Caco-2 (cell line): ENCODE data around the gene ISLR. TPM values are rescaled to one million over a fixed set of nuclear protein-coding genes. Genes with fewer than 3 reads are reported as not detected.

Source experiments
- BruUV-seq: library from RNA; stranded (reverse); fragments of 400-500 nt; replicated peaks from 2 replicates; lab custom pipeline; 2021; lab: Mats Ljungman, UMichigan
- CTCF ChIA-PET: fragments of 300-600 bp; sonication (Branson Sonifier 250); formaldehyde crosslinking; loops from one replicate; lab custom pipeline; 2022; ENCODE audit warnings: antibody characterized with exemption; lab: Charles Lee
- POLR2A ChIA-PET: fragments of 300-600 bp; sonication (Branson Sonifier 250); formaldehyde crosslinking; loops from one replicate; lab custom pipeline; 2022; ENCODE audit warnings: antibody characterized with exemption; lab: Charles Lee
- DNase-seq, 2 experiments: peaks; one replicate each; pipeline versions ENCODE4 v3.0.0 to v3.0.0-alpha.2; 2020 to 2022
- H3K27me3 ChIP-seq: replicated peaks from 2 replicates; pipeline ENCODE4 v1.6.0; 2011; ENCODE audit warnings: low read length; ENCODE audit not compliant: control insufficient read depth, insufficient read depth
- H3K36me3 ChIP-seq: 2 replicates; pipeline ENCODE4 v1.5.1; 2011; ENCODE audit warnings: low read length; ENCODE audit not compliant: control insufficient read depth, insufficient read depth
- H3K4me1 ChIP-seq: fragments of 250-450 bp; sonication (Bioruptor Pico); 2 replicates; pipeline ENCODE4 v1.5.1; 2020; ENCODE audit warnings: mild to moderate bottlenecking
- H3K4me3 ChIP-seq: 2 replicates; pipeline ENCODE4 v1.5.1; 2011; ENCODE audit warnings: low read depth, mild to moderate bottlenecking, control low read depth, low read length
- H3K9me3 ChIP-seq: fragments of 250-450 bp; sonication (Bioruptor Pico); 2 replicates; pipeline ENCODE4 v1.5.1; 2020; ENCODE audit warnings: mild to moderate bottlenecking, moderate library complexity
- H3K27ac Mint-ChIP-seq: one replicate; pipeline ENCODE4 v1.8.0; 2022; ENCODE audit warnings: mixed read lengths; ENCODE audit not compliant: unreplicated experiment
- H3K27me3 Mint-ChIP-seq: one replicate; pipeline ENCODE4 v1.8.0; 2022; ENCODE audit warnings: mixed read lengths; ENCODE audit not compliant: insufficient read depth, unreplicated experiment
- H3K36me3 Mint-ChIP-seq: one replicate; pipeline ENCODE4 v1.8.0; 2022; ENCODE audit warnings: mild to moderate bottlenecking, mixed read lengths; ENCODE audit not compliant: insufficient read depth, unreplicated experiment
- H3K4me1 Mint-ChIP-seq: one replicate; pipeline ENCODE4 v1.8.0; 2022; ENCODE audit warnings: low read depth, mixed read lengths; ENCODE audit not compliant: unreplicated experiment
- H3K4me3 Mint-ChIP-seq: one replicate; pipeline ENCODE4 v1.8.0; 2022; ENCODE audit warnings: mild to moderate bottlenecking, moderate library complexity, mixed read lengths; ENCODE audit not compliant: unreplicated experiment
- H3K9me3 Mint-ChIP-seq: one replicate; pipeline ENCODE4 v1.8.0; 2022; ENCODE audit warnings: mixed read lengths; ENCODE audit not compliant: unreplicated experiment
- intact Hi-C: fragments of 100-400 bp; cut with micrococcal nuclease; formaldehyde crosslinking; loops from one replicate; pipeline ENCODE4 v1.10.0; 2022; ENCODE audit not compliant: unreplicated experiment
- total RNA-seq: library from RNA; stranded (reverse); gene quantifications from 2 replicates; pipeline ENCODE4 v1.2.3, GENCODE V29; 2022
- TF ChIP-seq, protein P1 (sequence below), 2 experiments: fragments of 200-600 bp in 1 of 2; IDR thresholded peaks; 1 replicate in 1 of 2; 2 replicates in 1 of 2; pipeline versions ENCODE4 v1.5.1 to v1.8.0; 2011 to 2022; ENCODE audit warnings: antibody characterized with exemption in 1 of 2, control low read depth in 1 of 2, inconsistent platforms in 1 of 2, low read depth in 1 of 2, low read length in 1 of 2, mild to moderate bottlenecking in 1 of 2, moderate library complexity in 1 of 2; ENCODE audit not compliant: insufficient read depth in 1 of 2, severe bottlenecking in 1 of 2, unreplicated experiment in 1 of 2

ISLR gene
- total RNA-seq, 1 experiment from 2014 or later, result not detected

DNA sequence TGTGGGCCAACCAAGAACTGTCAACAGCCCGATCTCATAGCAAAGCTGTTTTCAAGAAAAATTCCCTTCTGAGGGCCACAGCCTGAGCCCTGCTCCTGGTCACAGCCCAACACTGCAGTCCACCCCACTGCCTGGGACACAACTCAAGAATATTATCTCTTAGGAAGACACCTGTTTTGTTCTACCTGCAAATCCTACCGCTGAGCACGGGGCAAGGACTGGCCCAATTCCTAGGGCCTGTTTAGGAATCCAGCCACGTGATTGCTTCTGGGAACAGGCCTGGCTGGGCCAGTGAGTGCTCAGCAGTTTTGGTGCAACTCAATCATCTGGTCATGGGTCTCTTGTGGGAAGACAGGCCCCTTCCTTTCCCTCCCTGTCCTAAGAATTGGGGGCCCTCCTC lies 34.9 kb upstream of the ISLR start:
- no peak overlapping the region for H3K4me3 ChIP-seq
- H3K4me3 Mint-ChIP-seq, result no peak overlapping the region
- peaks cover 2% of the 10 kb centered on the region; the same call in 1 of the 2 replicates for H3K27me3 ChIP-seq
- BruUV-seq, result no TSS peak
- TF ChIP-seq, protein P1, sequence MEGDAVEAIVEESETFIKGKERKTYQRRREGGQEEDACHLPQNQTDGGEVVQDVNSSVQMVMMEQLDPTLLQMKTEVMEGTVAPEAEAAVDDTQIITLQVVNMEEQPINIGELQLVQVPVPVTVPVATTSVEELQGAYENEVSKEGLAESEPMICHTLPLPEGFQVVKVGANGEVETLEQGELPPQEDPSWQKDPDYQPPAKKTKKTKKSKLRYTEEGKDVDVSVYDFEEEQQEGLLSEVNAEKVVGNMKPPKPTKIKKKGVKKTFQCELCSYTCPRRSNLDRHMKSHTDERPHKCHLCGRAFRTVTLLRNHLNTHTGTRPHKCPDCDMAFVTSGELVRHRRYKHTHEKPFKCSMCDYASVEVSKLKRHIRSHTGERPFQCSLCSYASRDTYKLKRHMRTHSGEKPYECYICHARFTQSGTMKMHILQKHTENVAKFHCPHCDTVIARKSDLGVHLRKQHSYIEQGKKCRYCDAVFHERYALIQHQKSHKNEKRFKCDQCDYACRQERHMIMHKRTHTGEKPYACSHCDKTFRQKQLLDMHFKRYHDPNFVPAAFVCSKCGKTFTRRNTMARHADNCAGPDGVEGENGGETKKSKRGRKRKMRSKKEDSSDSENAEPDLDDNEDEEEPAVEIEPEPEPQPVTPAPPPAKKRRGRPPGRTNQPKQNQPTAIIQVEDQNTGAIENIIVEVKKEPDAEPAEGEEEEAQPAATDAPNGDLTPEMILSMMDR (IDR thresholded peaks at IDR 0.05; ENCODE audit: insufficient read depth in 1 of 2, low read depth in 1 of 2, low read length in 1 of 2, severe bottlenecking in 1 of 2, unreplicated experiment in 1 of 2), result no peak
- no peaks in the 10 kb centered on the region for H3K9me3 Mint-ChIP-seq
- no peak overlapping the region for H3K27ac Mint-ChIP-seq
- intact Hi-C loops, result no loop called here
- H3K36me3 Mint-ChIP-seq, result no peaks in the 10 kb centered on the region
- H3K4me1 ChIP-seq, result no peaks in the 10 kb centered on the region
- ChIA-PET CTCF (no interaction called here), POLR2A (interaction anchor here (0.6 kb wide), 1 partner anchor 169 kb away, joined by 5 read pairs; no protein-coding TSS in a partner anchor)
- H3K4me1 Mint-ChIP-seq, result no peaks in the 10 kb centered on the region
- no peak for DNase-seq
- H3K36me3 ChIP-seq, result no peaks in the 10 kb centered on the region
- H3K9me3 ChIP-seq, result no peaks in the 10 kb centered on the region
- peaks cover 14% of the 10 kb centered on the region for H3K27me3 Mint-ChIP-seq

DNA sequence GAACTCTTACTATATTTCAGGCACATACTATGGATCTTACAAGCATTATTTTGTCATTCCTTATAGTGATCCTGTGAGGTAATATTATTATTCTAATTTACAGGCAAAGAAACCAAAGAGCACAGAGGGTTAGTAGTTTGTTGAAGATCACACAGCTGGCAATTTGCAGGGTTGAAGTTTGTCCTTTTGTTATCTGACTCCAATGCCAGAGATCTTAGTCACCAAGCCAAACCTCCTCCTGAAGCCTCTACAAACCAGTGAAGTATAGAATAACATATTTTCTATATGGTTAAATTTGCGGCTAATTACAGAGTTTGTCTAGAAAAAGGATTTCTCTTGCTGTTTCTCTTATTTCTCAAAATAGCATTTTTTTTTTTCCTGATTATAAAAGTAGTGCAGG lies 31.9 kb upstream of the ISLR start:
- Histone ChIP-seq H3K36me3 (no peaks in the 10 kb centered on the region), H3K4me3 (no peak overlapping the region), H3K4me1 (no peaks in the 10 kb centered on the region), H3K27me3 (peaks cover 2% of the 10 kb centered on the region; the same call in 1 of the 2 replicates), H3K9me3 (no peaks in the 10 kb centered on the region)
- Mint-ChIP-seq H3K27ac (no peak overlapping the region), H3K36me3 (no peaks in the 10 kb centered on the region), H3K4me3 (no peak overlapping the region), H3K4me1 (no peaks in the 10 kb centered on the region), H3K9me3 (no peaks in the 10 kb centered on the region), H3K27me3 (peaks cover 8% of the 10 kb centered on the region)
- DNase-seq, result no peak
- intact Hi-C loops, result no loop called here
- no TSS peak for BruUV-seq
- TF ChIP-seq, protein P1 (IDR thresholded peaks at IDR 0.05; ENCODE audit: insufficient read depth in 1 of 2, low read depth in 1 of 2, low read length in 1 of 2, severe bottlenecking in 1 of 2, unreplicated experiment in 1 of 2), result no peak
- CTCF ChIA-PET, result interaction anchor here (0.8 kb wide), 1 partner anchor 179 kb away, joined by 3 read pairs; no protein-coding TSS in a partner anchor
- POLR2A ChIA-PET, result no interaction called here

DNA sequence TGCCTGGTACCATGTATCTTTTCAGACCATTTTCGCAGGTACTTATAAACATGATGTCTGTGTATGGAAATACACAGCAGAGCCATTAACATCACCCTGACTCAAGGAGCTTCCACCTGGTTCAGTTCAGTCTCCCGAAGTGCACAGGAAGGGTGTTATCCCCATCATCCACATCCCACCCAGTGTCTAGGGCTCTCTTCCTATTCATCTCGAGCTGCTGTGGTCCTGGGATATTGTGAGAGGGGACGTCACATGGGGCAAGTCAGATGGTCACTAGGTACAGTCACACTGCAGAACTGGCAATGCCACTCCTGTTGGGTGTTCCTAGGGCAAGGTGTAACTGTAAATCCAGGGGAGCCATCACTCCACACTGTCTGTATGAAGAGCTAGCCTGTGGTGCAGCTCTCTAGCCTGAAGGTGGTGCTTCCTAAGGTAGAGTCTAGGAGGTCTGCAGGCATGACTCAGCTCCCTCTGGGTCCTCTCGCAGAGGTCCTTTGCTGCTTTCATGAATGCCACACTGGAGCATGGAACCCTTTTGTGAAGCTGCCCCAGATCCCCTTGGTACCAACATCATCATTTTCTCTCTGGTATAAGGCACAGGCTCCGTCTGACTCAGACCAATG lies 29.2 kb upstream of the ISLR start:
- POLR2A ChIA-PET, result no interaction called here
- Histone ChIP-seq H3K9me3 (no peaks in the 10 kb centered on the region; the same call in 1 of the 2 replicates), H3K27me3 (no peaks in the 10 kb centered on the region; the same call in 1 of the 2 replicates), H3K4me3 (no peak overlapping the region), H3K36me3 (no peaks in the 10 kb centered on the region), H3K4me1 (no peaks in the 10 kb centered on the region)
- no peak overlapping the region for H3K27ac Mint-ChIP-seq
- TF ChIP-seq, protein P1 (IDR thresholded peaks at IDR 0.05; ENCODE audit: insufficient read depth in 1 of 2, low read depth in 1 of 2, low read length in 1 of 2, severe bottlenecking in 1 of 2, unreplicated experiment in 1 of 2), result peak in 1 of 2 experiments; percentile 24
- BruUV-seq, result no TSS peak
- CTCF ChIA-PET, result interaction anchor here (0.5 to 1.4 kb wide), 9 partner anchors 13 to 238 kb away, joined by 3 to 10 read pairs (median 3); partner anchors contain the start of gene PML
- H3K36me3 Mint-ChIP-seq, result no peaks in the 10 kb centered on the region
- no peaks in the 10 kb centered on the region for H3K4me1 Mint-ChIP-seq
- peak in 1 of 2 experiments; percentile 28 for DNase-seq
- no peak overlapping the region for H3K4me3 Mint-ChIP-seq
- intact Hi-C loops, result no loop called here
- peaks cover 7% of the 10 kb centered on the region for H3K27me3 Mint-ChIP-seq
- no peaks in the 10 kb centered on the region for H3K9me3 Mint-ChIP-seq
